ENCODE data around the gene CDC6. TPM values are rescaled to one million over a fixed set of nuclear protein-coding genes. Genes with fewer than 3 reads are reported as not detected.
"Not testable (repeated sequence)": the region's sequence is repeated elsewhere in the genome, so short reads cannot be mapped to it uniquely, and the experiment has no call there.

CDC6 gene
- total RNA-seq, 1 experiment from 2014 or later, result 44.9 TPM

- POLR2A ChIA-PET (ENCODE audit: unreplicated experiment), result interaction anchor here (0.6 kb wide), 1 partner anchor 168 kb away, joined by 6 read pairs; no protein-coding TSS in a partner anchor
- Histone ChIP-seq H3K27me3 (ENCODE audit: insufficient read depth, low read depth) (no peaks in the 10 kb centered on the region), H3K9me2 (ENCODE audit: insufficient read depth) (no peaks in the 10 kb centered on the region), H3K9me3 (ENCODE audit: insufficient read depth, low read depth) (no peaks in the 10 kb centered on the region), H3F3A (ENCODE audit: insufficient read depth, low read depth) (peaks cover 55% of the 10 kb centered on the region), H3K4me3 (no peak overlapping the region), H4K20me1 (ENCODE audit: insufficient read depth) (no peaks in the 10 kb centered on the region), H3K36me3 (ENCODE audit: low read depth) (no peaks in the 10 kb centered on the region), H3K4me1 (replicated peaks; ENCODE audit: insufficient read depth) (peaks cover 47% of the 10 kb centered on the region), H3K79me2 (ENCODE audit: low read depth) (no peaks in the 10 kb centered on the region), H2AFZ (no peak overlapping the region), H3K4me2 (no peak overlapping the region), H3K27ac (no peak overlapping the region)
- intact Hi-C loops (cut with micrococcal nuclease; ENCODE audit: unreplicated experiment), result loop anchor here (1.0 to 5.0 kb wide), 4 partner anchors 14 to 229 kb away; no protein-coding TSS in a partner anchor
- CTCF ChIA-PET, result interaction anchor here (0.6 to 1.8 kb wide), 4 partner anchors 14 to 230 kb away, joined by 3 to 11 read pairs (median 4); no protein-coding TSS in a partner anchor
- DNase-seq, result peak in 1 of 2 experiments; percentile 48
- TF ChIP-seq CTCF (conservative IDR thresholded peaks at IDR 0.05), result peak; percentile 83
- no peak for TF ChIP-seq EZH2 (IDR thresholded peaks at IDR 0.05; ENCODE audit: low read depth)
- no TSS peak for BruUV-seq (replicated peaks)
These were observed 15.5 kb downstream of the CDC6 start for GRCh38 chr17:40303009-40303657.

- DNase-seq, result no peak
- no TSS peak for BruUV-seq (replicated peaks)
- no peak overlapping the region for H3K4me2 ChIP-seq
- no peak overlapping the region for H2AFZ ChIP-seq
- ChIA-PET CTCF (interaction anchor here (0.6 to 1.8 kb wide), 4 partner anchors 13 to 230 kb away, joined by 3 to 11 read pairs (median 6); no protein-coding TSS in a partner anchor), POLR2A (ENCODE audit: unreplicated experiment) (interaction anchor here (0.6 kb wide), 2 partner anchors 54 to 231 kb away, joined by 4 to 17 read pairs; no protein-coding TSS in a partner anchor)
- H3K27ac ChIP-seq, result no peak overlapping the region
- H3K4me3 ChIP-seq, result no peak overlapping the region
- no peaks in the 10 kb centered on the region for H3K9me2 ChIP-seq (ENCODE audit: insufficient read depth)
- no peaks in the 10 kb centered on the region for H3K9me3 ChIP-seq (ENCODE audit: insufficient read depth, low read depth)
- peaks cover 55% of the 10 kb centered on the region for H3K4me1 ChIP-seq (replicated peaks; ENCODE audit: insufficient read depth)
- no peaks in the 10 kb centered on the region for H4K20me1 ChIP-seq (ENCODE audit: insufficient read depth)
- H3K27me3 ChIP-seq (ENCODE audit: insufficient read depth, low read depth), result no peaks in the 10 kb centered on the region
- no peaks in the 10 kb centered on the region for H3K79me2 ChIP-seq (ENCODE audit: low read depth)
- intact Hi-C loops (cut with micrococcal nuclease; ENCODE audit: unreplicated experiment), result loop anchor here (1.0 to 5.0 kb wide), 4 partner anchors 13 to 228 kb away; no protein-coding TSS in a partner anchor
- no peak for TF ChIP-seq CTCF (conservative IDR thresholded peaks at IDR 0.05)
- TF ChIP-seq EZH2 (IDR thresholded peaks at IDR 0.05; ENCODE audit: low read depth), result no peak
- H3K36me3 ChIP-seq (ENCODE audit: low read depth), result no peaks in the 10 kb centered on the region
- H3F3A ChIP-seq (ENCODE audit: insufficient read depth, low read depth), result peaks cover 56% of the 10 kb centered on the region
These were observed 16.3 kb downstream of the CDC6 start for GRCh38 chr17:40303708-40304551.

GRCh38 chr17:40304552-40304863, 16.8 kb downstream of the CDC6 start:
- not testable (repeated sequence) for BruUV-seq (replicated peaks); H3K27ac ChIP-seq
- CTCF ChIA-PET, result interaction anchor here (0.6 kb wide), 1 partner anchor 55 kb away, joined by 7 read pairs; no protein-coding TSS in a partner anchor

GRCh38 chr17:40304866-40305265, 17.2 kb downstream of the CDC6 start:
- H3K9me2 ChIP-seq (ENCODE audit: insufficient read depth); H4K20me1 ChIP-seq (ENCODE audit: insufficient read depth); BruUV-seq (replicated peaks); H3K27ac ChIP-seq; H3K27me3 ChIP-seq (ENCODE audit: insufficient read depth, low read depth); H3K36me3 ChIP-seq (ENCODE audit: low read depth); POLR2A ChIA-PET (ENCODE audit: unreplicated experiment); H2AFZ ChIP-seq; H3K9me3 ChIP-seq (ENCODE audit: insufficient read depth, low read depth); H3K4me2 ChIP-seq; H3K79me2 ChIP-seq (ENCODE audit: low read depth); H3K4me3 ChIP-seq; DNase-seq: not testable (repeated sequence)
- Histone ChIP-seq H3F3A (ENCODE audit: insufficient read depth, low read depth) (peaks cover 54% of the 10 kb centered on the region), H3K4me1 (replicated peaks; ENCODE audit: insufficient read depth) (peaks cover 60% of the 10 kb centered on the region)
- intact Hi-C loops (cut with micrococcal nuclease; ENCODE audit: unreplicated experiment), result loop anchor here (5.0 kb wide), 1 partner anchor 227 kb away; no protein-coding TSS in a partner anchor
- CTCF ChIA-PET, result interaction anchor here (0.6 to 0.7 kb wide), 2 partner anchors 14 to 54 kb away, joined by 3 to 7 read pairs; no protein-coding TSS in a partner anchor

More at GRCh38 chr17:40304552-40304863, 16.8 kb downstream of the CDC6 start:
- POLR2A ChIA-PET (ENCODE audit: unreplicated experiment), result interaction anchor here (0.6 kb wide), 1 partner anchor 230 kb away, joined by 17 read pairs; no protein-coding TSS in a partner anchor
- H3K9me2 ChIP-seq (ENCODE audit: insufficient read depth); H2AFZ ChIP-seq; DNase-seq; H3K36me3 ChIP-seq (ENCODE audit: low read depth); H3K79me2 ChIP-seq (ENCODE audit: low read depth); H3K9me3 ChIP-seq (ENCODE audit: insufficient read depth, low read depth); H3K4me3 ChIP-seq; H3K27me3 ChIP-seq (ENCODE audit: insufficient read depth, low read depth); H3K4me2 ChIP-seq; H4K20me1 ChIP-seq (ENCODE audit: insufficient read depth): not testable (repeated sequence)
- H3F3A ChIP-seq (ENCODE audit: insufficient read depth, low read depth), result peaks cover 57% of the 10 kb centered on the region
- intact Hi-C loops (cut with micrococcal nuclease; ENCODE audit: unreplicated experiment), result loop anchor here (5.0 kb wide), 1 partner anchor 228 kb away; no protein-coding TSS in a partner anchor
- H3K4me1 ChIP-seq (replicated peaks; ENCODE audit: insufficient read depth), result peaks cover 57% of the 10 kb centered on the region
